ENCODE data around the gene FLNB. TPM values are rescaled to one million over a fixed set of nuclear protein-coding genes. Genes with fewer than 3 reads are reported as not detected.

FLNB gene
- total RNA-seq, 1 donor from 2014 or later = 115 TPM

DNA sequence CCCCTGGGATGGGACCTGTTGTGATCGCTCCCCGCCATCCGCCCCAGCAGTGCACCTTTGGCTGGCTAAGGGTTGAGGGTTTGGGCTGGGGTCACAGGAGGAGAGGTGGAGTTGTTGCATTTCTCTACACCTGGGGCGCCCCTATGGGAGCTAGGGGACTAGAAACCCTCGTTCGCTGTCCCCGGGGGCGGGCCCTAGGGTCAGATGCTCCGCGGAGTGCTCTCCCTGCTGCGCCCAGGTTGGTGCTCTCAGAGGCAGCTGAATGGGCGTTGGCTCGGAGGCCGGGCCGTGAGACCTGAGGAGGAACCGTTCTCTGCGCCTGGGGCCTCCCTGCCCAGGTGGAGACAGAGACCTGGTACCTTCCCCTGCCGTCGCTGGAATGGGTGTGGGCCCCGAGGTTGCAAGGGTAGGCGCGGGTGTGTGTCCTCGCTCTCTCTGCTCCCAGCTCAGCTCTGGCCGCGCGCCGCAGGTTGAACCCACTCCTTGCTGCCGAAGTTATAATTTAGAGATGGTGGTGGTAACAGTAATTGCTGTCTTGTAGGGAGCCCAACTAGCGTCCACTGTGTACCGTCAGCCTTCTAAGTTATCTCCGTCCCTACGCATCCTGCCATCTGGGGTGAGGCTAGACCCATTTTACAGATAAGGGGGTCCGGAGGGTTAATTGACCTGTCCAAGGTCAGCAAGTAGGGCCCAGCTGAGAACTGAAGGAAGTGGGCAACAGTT is 965 bp downstream of the FLNB start:
- H3K27me3 ChIP-seq = no peaks in the 10 kb centered on the region
- H3K4me3 ChIP-seq = peak overlapping the region; percentile 66
- TF ChIP-seq CTCF (IDR thresholded peaks at IDR 0.05) = no peak
- DNase-seq = peak; percentile 70
- intact Hi-C loops (cut with DNase I) = no loop called here
- no peaks in the 10 kb centered on the region for H3K36me3 ChIP-seq
- H3K27ac ChIP-seq = peak overlapping the region; percentile 56
- H3K9me3 ChIP-seq = no peaks in the 10 kb centered on the region
- ATAC-seq = peak; percentile 34
- H3K4me1 ChIP-seq = peaks cover 25% of the 10 kb centered on the region

DNA sequence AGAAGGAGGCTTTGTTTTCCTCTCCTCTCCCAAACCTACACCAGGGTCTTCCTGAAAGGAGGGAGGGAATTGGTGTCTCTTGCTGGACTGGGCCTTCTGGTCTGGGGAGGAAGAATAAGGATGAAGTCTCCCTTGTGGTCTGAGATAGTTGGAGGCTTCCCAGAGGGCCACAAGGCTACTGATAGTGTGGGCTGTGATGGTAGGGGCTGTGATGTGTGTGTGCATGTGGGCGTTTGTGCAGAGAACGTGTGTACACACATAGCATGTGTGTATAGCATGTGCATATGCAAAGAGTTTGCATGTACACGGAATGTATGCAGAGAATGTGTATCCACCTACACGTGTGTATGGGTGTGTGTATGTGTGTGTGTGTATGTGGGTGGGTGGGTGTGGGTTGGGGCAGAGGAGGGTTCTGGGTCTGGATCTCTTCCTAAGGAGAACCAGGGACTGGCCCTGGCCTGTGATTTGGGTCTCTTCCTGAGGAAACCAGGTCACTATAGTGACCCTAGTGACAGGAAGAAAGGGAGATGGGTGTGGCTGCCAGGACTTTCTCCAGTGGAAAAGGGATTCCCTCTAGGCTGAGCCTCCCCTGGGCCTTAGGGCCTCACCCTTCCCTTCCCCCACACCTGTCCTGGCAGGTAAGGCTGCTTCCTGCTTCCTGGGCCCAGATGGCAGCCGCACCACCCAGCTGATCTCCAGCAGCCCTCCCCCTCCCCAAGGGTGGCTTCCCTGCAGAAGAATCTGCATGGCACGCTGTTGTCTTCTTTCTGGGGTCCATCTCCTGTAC is 1.7 kb downstream of the FLNB start:
- ATAC-seq = peak; percentile 62
- Histone ChIP-seq H3K36me3 (no peaks in the 10 kb centered on the region), H3K4me1 (peaks cover 28% of the 10 kb centered on the region), H3K4me3 (peak overlapping the region; percentile 66), H3K9me3 (no peaks in the 10 kb centered on the region), H3K27ac (peak overlapping the region; percentile 56), H3K27me3 (no peaks in the 10 kb centered on the region)
- intact Hi-C loops (cut with DNase I) = no loop called here
- DNase-seq = peak; percentile 77
- no peak for TF ChIP-seq CTCF (IDR thresholded peaks at IDR 0.05)

DNA sequence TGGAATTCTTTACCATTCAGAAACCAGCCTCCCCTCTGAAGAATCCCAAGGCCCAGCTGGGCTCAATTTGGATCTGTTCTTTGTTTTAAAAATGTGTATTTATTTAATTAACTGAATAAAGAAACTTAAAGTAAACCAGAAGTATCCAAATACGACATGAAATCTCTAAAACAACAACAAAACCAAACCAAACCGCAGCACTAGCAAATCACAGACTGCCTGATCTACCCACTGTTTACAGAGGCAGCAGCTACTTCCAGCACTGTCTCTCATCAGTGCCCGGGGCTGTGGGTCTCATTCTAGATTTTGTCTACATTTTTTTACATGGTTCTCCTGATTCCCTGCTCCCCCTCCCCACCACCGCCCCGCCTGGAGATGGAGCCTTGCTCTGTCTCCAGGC is 2.3 kb downstream of the FLNB start:
- TF ChIP-seq CTCF (IDR thresholded peaks at IDR 0.05) = no peak
- Histone ChIP-seq H3K27me3 (no peaks in the 10 kb centered on the region), H3K4me3 (peak overlapping the region; percentile 66), H3K27ac (peak overlapping the region; percentile 56), H3K36me3 (no peaks in the 10 kb centered on the region), H3K9me3 (no peaks in the 10 kb centered on the region), H3K4me1 (peaks cover 28% of the 10 kb centered on the region)
- ATAC-seq = no peak
- intact Hi-C loops (cut with DNase I) = no loop called here
- DNase-seq = no peak

GRCh38 chr3:58011580-58011979 is 3.4 kb downstream of the FLNB start:
- no peaks in the 10 kb centered on the region for H3K9me3 ChIP-seq
- H3K27ac ChIP-seq = peak overlapping the region; percentile 56
- ATAC-seq (no peak), DNase-seq (no peak)
- H3K4me1 ChIP-seq = peaks cover 28% of the 10 kb centered on the region
- intact Hi-C loops (cut with DNase I) = no loop called here
- H3K4me3 ChIP-seq = peak overlapping the region; percentile 66
- TF ChIP-seq CTCF (IDR thresholded peaks at IDR 0.05) = no peak
- H3K36me3 ChIP-seq = no peaks in the 10 kb centered on the region
- H3K27me3 ChIP-seq = no peaks in the 10 kb centered on the region

- no peaks in the 10 kb centered on the region for H3K36me3 ChIP-seq
- DNase-seq (no peak), ATAC-seq (no peak)
- peaks cover 28% of the 10 kb centered on the region for H3K4me1 ChIP-seq
- H3K27ac ChIP-seq = no peak overlapping the region
- no peak overlapping the region for H3K4me3 ChIP-seq
- intact Hi-C loops (cut with DNase I) = no loop called here
- no peaks in the 10 kb centered on the region for H3K27me3 ChIP-seq
- no peaks in the 10 kb centered on the region for H3K9me3 ChIP-seq
- no peak for TF ChIP-seq CTCF (IDR thresholded peaks at IDR 0.05)
Observed at GRCh38 chr3:58012302-58012701, 4.1 kb downstream of the FLNB start.

All from upper lobe of right lung (tissue), 1 donor.